Fibroblast of skin of scalp (primary cell): Measurements from ENCODE around the gene HJV.

ENCODE experiments used
- DNase-seq: peaks from one replicate; pipeline ENCODE4 v3.0.0-alpha.2; 2013

Gene HJV

GRCh38 chr1:145975216-145975615, 46.3 kb downstream of the HJV start:
- DNase-seq, result no peak

GRCh38 chr1:145974721-145975120, 46.8 kb downstream of the HJV start:
- no peak for DNase-seq

- DNase-seq, result no peak
Measured at GRCh38 chr1:145972580-145972979, 49.0 kb downstream of the HJV start.
